ENCODE results near the gene CAMK1. TPM values are rescaled to one million over a fixed set of nuclear protein-coding genes. Genes with fewer than 3 reads are reported as not detected.

Gene CAMK1
- total and polyA plus RNA-seq, 9 of the 15 experiments (the other 6 are each of a cell fraction or from before 2014, with no cell fraction given) = 0.23 to 10.7 (median 6.0) TPM

DNA sequence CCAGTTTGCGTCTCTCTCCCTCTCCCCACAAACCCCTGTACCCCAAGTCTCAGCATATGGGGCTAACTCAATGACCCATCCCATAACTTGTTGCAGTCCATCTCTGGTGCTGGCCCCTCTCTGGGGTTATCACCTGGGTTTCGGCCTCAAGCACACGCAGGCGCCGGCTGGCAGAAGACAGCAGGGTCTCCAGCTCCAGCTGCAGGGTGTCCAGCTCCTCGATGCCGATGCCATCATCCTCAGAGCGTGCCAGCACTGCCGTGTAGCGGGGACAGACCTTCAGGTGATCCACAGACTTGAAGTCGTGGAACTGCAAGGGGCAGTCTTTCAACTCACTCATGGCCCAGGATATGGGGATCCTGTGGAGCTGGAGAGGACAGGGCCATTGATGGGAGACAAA, 21.4 kb upstream of the CAMK1 start:
- no peak for FAIRE-seq
- in situ Hi-C loops (cut with MboI) (no loop called here), intact Hi-C loops (cut with micrococcal nuclease) (loop anchor here (5.0 to 10.0 kb wide), 2 partner anchors 74 to 286 kb away; no protein-coding TSS in a partner anchor)
- Histone ChIP-seq H3K9ac (ENCODE audit: insufficient read depth in 1 of 2, low read depth in 2 of 2, low read length in 2 of 2) (peak overlapping the region; percentile 94 to 100), H3K79me2 (ENCODE audit: control insufficient read depth, insufficient read depth, low read length) (peaks cover 55% of the 10 kb centered on the region), H3K4me2 (ENCODE audit: insufficient read depth, low read length) (peak overlapping the region; percentile 100), H3K4me3 (peak overlapping the region; percentile 99; the same call in 1 of the 2 replicates), H2AFZ (ENCODE audit: low read depth, low read length) (no peak overlapping the region), H3K4me1 (replicated peaks in 1 of 2; ENCODE audit: control insufficient read depth in 2 of 2, insufficient read depth in 2 of 2, low read length in 2 of 2) (peaks cover 26 to 30% of the 10 kb centered on the region in 2 experiments), H3K36me3 (ENCODE audit: control insufficient read depth, insufficient read depth, low read length) (peaks cover 73% of the 10 kb centered on the region), H4K20me1 (replicated peaks; ENCODE audit: control insufficient read depth, insufficient read depth, low read length) (peaks cover 3% of the 10 kb centered on the region; the same call in 1 of the 2 replicates), H3K9me1 (ENCODE audit: control insufficient read depth, insufficient read depth, low read length) (peaks cover 3% of the 10 kb centered on the region), H3K27ac (ENCODE audit: extremely low read depth, low read depth, low read length) (peak overlapping the region; percentile 100), H3K9me3 (replicated peaks; ENCODE audit: control insufficient read depth, insufficient read depth, low read depth, low read length) (no peaks in the 10 kb centered on the region), H3K27me3 (ENCODE audit: control insufficient read depth in 2 of 2, insufficient read depth in 2 of 2, low read length in 2 of 2) (no peaks in the 10 kb centered on the region)
- no peak for ATAC-seq
- DNase-seq (ENCODE audit: extremely low read depth in 1 of 4, low spot score in 3 of 4) = no peak
- WGBS (ENCODE audit: insufficient coverage, low coverage, missing lambda C conversion rate) = 89% methylated on average over 11 of the region's 11 CpGs
- ChIA-PET CTCF (ENCODE audit: low intra/inter-chr PET ratio) (no interaction called here), POLR2A (interaction anchor here (0.6 to 2.9 kb wide), 10 partner anchors 9 to 497 kb away, joined by 3 to 49 read pairs (median 4); partner anchors contain the start of gene OGG1)
- BruUV-seq (replicated peaks) = no TSS peak
- TF ChIP-seq EP300 (IDR thresholded peaks at IDR 0.05; ENCODE audit: low read length) (no peak), MCM3 (IDR thresholded peaks at IDR 0.05) (no peak), ZNF431 (CRISPR knock-in tag; IDR thresholded peaks at IDR 0.05) (no peak), ZNF324 (CRISPR knock-in tag; IDR thresholded peaks at IDR 0.05) (no peak), FOXK1 (CRISPR knock-in tag; IDR thresholded peaks at IDR 0.05; ENCODE audit: borderline replicate concordance) (0 out of 2 replicates have a peak, but pooled peaks have one; percentile 55), POLR2G (IDR thresholded peaks at IDR 0.05; ENCODE audit: low read depth, low read length) (peak; percentile 65), RBFOX2 (IDR thresholded peaks at IDR 0.05; ENCODE audit: low read depth, low read length) (peak; percentile 55), E2F3 (CRISPR knock-in tag; IDR thresholded peaks at IDR 0.05) (no peak)
